IPS-NIHi7 (cell line): ENCODE measurements around the gene PRSS12.
"Not testable (repeated sequence)": the region's sequence is repeated elsewhere in the genome, so short reads cannot be mapped to it uniquely, and the experiment has no call there.

Source experiments
- DNase-seq: peaks from one replicate; pipeline ENCODE4 v3.0.0; 2012; ENCODE audit warnings: mixed read lengths; ENCODE audit errors: extremely low spot score

The PRSS12 gene

GRCh38 chr4:118278473-118279274, 74.1 kb downstream of the PRSS12 start:
- DNase-seq = peak; percentile 99

DNA sequence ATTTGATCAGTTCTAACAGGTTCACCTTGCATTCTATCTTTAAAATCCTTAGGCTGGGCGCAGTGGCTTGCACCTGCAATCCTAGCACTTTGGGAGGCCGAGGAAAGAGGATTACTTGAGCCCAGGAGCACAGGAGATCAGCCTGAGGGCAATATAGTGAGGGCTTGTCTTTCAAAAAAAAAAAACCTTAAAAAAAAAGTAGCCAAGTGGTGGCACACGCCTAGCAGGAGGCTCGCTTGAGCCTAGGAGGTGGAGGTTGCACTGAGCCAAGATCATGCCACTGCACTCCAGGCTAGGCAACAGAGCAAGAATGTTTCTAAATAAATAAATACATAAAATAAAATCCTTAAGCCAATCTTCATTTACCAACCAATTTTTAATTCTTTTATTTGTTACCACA, 75.6 kb downstream of the PRSS12 start:
- DNase-seq = no peak

DNA sequence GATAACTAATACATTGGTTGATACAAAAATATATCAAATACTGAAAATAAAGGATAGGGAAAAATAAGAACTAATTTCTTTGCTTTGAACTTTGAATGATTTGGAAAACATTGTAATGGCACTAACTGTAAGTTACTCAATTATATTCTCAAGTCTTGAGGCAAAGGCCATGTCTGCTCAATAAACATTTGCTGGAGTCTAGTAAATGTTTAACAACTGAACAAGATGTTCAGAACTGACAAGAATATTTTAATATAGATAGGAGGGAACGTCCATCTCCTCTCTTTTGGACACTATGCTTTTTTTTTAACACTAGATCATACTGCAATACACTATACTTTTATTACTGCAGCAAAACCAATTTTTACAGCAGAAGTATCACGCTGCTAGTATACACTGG, 76.2 kb downstream of the PRSS12 start:
- DNase-seq = no peak

DNA sequence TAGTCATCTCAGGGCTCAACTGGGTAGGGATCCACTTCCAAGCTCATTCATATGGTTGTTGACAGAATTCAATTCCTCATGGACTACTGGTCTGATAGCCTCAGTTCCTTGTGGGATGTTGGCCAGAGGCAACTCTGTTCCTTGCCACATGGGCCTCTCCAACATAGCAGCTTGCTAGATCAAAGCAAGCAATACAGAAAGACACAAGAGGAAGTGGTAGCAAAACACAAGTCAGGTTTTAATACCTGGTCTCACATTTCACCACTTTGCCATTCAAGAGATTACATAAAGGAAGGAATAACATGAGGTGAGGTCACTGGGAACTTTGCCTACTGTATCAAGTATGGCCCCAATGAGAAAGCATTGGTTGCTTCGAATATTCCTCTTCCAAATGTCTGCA, 79.2 kb downstream of the PRSS12 start:
- no peak for DNase-seq

- no peak for DNase-seq
These were observed 81.0 kb downstream of the PRSS12 start for GRCh38 chr4:118271788-118272187.

GRCh38 chr4:118270492-118270891, 82.3 kb downstream of the PRSS12 start:
- no peak for DNase-seq

DNA sequence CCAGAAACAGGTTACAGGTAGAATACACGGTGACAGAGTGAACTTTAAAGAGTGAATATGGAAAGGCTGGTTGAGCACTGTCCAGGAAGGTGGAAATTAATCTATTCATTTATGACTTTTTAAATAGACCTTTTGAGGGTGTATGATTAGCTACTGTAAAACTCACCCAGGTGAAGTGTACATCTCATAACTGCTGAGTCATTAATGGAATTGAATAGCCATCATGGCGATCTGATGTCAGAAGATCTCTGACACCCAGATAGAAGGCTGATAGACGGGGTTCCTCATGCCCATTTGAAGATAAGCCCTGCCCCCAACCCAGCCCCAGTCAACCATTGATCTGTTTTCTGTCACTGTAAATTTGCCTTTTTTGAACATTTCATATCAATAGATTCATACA, 84.0 kb downstream of the PRSS12 start:
- no peak for DNase-seq

DNA sequence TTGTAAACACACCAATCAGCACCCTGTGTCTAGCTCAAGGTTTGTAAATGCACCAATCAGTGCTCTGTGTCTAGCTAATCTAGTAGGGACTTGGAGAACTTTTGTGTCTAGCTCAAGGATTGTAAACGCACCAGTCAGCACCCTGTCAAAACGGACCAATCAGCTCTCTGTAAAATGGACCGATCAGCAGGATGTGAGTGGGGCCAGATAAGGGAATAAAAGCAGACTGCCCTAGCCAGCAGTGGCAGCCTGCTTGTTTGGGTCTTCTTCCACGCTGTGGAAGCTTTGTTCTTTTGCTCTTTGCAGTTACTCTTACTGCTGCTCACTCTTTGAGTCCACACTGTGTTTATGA, 86.7 kb downstream of the PRSS12 start:
- DNase-seq = not testable (repeated sequence)

DNA sequence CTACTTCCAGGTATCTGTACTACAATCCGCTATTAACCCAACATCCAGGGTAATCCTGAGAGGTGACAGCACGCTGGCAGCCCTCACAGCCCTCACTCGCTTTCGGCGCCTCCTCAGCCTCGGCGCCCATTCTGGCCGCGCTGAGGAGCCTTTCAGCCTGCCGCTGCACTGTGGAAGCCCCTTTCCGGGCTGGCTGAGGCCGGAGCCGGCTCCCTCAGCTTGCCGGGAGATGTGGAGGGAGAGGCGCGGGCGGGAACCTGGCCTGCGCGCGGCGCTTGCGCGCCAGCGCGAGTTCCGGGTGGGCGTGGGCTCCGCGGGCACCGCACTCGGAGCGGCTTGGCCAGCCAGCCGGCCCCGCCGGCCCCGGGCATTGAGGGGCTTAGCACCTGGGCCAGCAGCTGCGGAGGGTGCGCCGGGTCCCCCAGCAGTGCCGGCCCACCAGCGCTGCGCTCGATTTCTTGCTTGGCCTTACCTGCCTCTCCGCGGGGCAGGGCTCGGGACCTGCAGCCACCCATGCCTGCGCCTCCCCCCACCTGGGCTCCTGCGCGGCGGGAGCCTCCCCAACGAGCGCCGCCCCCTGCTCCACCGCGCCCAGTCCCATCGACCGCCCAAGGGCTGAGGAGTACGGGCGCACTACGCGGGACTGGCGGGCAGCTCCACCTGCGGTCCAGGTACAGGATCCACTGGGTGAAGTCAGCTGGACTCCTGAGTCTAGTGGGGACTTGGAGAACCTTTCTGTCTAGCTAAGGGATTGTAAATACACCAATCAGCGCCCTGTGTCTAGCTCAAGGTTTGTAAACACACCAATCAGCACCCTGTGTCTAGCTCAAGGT, 87.3 kb downstream of the PRSS12 start:
- no peak for DNase-seq

DNA sequence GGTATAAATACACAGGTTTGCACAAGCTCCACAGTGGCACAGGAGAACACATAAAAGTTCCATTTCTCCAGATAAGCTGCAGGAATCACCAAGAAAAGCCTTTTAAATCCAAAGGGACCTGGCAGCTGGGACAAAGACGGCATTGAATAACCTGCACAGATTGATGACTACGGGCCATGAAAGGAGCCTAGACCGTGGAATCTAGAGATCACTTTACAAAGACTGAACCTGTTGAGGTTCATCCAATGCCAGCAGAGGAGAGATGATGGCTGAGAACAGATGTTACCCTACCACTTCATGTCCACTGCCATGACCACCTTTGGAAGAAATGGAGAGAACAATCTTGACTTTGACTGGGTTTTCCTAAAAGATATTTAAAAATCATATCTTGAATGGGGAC, 88.7 kb downstream of the PRSS12 start:
- DNase-seq = no peak

GRCh38 chr4:118260309-118260708, 92.5 kb downstream of the PRSS12 start:
- no peak for DNase-seq

DNA sequence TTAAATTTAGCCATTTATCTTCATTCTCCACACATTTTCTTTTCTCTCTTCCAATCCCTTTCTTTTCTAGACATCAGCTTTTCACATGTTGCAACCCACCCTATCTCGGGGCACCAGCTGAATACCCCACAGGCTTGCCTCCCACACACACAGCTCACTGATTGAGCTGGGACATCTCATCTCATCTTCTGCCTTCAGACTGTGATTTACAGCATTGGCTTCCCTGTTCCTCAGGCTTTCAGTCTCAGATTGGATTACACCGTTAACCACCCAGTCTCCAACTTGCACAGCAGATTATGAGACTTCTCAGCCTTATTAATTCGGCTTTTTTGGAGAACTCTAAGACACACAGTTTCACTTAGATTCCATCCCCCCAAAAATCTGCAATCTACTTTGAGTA, 93.7 kb downstream of the PRSS12 start:
- DNase-seq = no peak

- DNase-seq = no peak
These were observed 98.4 kb downstream of the PRSS12 start for GRCh38 chr4:118254368-118254767.

DNA sequence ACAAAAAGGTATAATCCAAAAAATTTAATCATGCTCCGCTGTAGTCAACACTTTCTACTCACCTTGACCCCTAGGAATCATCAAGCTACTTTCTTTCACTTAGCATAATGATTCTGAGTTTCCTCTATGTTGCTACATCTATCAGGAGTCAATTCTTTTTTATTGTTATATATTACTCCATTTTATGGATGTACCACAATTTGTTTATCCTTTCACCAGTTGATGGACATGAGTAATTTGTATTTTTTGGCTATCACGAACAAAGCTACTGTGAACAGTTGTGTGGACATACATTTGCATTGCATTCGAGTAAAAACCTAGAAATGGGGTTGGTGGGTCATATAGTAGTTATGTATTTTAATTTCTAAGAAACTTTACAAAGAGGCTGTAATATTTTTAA, 102.9 kb downstream of the PRSS12 start:
- DNase-seq = no peak

- DNase-seq = no peak
These were observed 115.3 kb downstream of the PRSS12 start for GRCh38 chr4:118237531-118237930.

DNA sequence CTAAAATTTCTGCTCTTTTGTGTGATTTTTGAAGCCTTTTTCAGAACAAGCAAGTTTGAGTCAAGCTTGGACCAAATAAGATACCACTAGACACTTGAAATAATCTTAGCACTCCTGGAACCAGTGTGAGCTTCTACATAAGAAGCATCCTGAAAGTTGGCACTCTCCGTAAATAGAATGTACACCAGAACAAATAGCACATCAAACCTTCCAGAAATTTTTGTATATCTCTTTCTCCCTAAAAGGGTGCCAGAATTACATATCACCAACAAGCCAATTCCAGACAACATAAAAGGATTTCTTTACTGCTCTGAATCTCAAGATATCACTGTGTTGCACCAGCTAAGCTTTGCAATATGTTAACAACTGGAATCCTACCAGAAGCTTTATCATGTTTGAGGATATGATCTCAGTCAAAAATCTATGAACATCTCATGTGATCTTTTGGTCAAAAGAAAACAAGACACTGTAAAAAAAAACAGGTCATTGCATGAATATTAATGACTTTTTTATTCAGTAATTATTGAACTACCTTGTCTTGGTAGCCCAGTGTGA, 117.2 kb downstream of the PRSS12 start:
- DNase-seq = no peak
